ENCODE data around the gene ATG4A. TPM values are rescaled to one million over a fixed set of nuclear protein-coding genes. Genes with fewer than 3 reads are reported as not detected.
A peak's percentile ranks its signal among the peaks of the same experiment; 100 is the strongest.

ATG4A gene
- total RNA-seq, 2 experiments from 2014 or later, result 6.5 to 9.2 TPM

DNA sequence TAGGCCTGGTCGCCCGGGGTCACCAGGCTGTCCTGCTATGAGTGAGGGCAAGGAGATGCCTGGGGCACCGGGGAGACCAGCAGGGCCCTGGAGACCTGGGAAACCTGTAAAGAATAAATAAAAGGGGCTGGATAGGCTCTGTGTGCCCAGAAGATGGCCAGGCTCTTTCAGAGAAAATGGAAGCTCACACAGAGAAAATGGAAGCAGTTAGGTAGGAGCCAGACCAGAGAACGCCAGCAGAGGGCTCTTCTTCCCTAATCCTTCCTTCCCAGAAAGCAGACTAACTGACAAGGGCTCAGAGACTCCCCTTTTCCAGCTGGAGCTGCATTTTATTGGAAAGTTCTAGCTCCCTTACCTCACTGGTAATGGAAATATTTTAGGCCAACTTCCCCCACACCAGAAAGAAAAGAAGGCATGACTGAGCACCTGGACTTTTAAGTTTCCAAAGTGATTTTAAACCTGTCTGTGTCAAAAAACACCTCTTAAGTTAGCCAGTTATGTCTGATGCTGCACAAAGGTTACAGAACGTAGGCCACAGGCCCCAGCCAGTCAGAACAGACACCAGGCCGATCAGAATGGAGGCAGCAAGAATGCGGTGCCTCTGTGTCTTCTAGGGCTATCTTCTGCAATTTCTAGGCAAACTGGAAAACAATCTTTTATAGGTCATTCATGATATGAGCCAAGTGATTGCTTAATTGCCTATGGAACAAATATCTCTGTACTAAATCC lies 74.0 kb downstream of the ATG4A start:
- ATAC-seq (no peak), DNase-seq (no peak)
- POLR2A ChIA-PET, result no interaction called here
- H3K27me3 Mint-ChIP-seq, result no peaks in the 10 kb centered on the region
- no peak overlapping the region for H3K4me3 Mint-ChIP-seq
- no peak overlapping the region for H3K27ac Mint-ChIP-seq
- no peak for TF ChIP-seq CTCF (IDR thresholded peaks at IDR 0.05)
- H3K36me3 Mint-ChIP-seq (ENCODE audit: low read depth), result no peaks in the 10 kb centered on the region
- H3K4me1 Mint-ChIP-seq (ENCODE audit: low read depth), result no peaks in the 10 kb centered on the region
- intact Hi-C loops (cut with micrococcal nuclease), result no loop called here
- CTCF ChIA-PET, result no interaction called here
- no peaks in the 10 kb centered on the region for H3K9me3 Mint-ChIP-seq

DNA sequence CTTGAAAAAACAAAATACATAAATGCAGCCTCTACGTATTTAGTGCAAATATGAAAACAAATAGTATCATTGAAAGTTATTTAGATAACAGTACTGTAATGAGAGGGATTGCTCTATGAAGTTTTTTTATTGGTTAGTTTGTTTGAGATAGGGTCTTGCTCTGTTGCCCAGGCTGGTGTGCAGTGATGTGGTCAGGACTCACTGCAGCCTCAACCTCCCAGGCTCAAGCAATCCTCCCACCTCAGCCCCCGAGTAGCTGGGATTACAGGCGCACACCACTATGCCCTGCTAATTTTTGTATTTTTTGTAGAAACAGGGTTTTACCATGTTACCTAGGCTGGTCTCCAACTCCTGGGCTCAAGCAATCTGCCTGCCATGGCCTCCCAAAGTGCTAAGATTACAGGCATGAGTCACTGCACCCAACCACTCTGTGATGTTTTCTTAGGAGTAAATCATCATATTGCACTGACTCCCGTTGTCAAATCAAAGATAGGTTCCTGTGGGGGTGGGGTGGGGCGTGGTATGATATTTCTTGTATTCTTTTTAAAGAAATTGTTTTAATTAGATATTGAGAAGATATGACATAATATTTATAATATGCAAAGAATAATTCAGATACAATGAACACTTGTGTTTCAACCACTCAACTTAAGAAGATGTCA lies 75.8 kb downstream of the ATG4A start:
- no peaks in the 10 kb centered on the region for H3K27me3 Mint-ChIP-seq
- H3K4me3 Mint-ChIP-seq, result no peak overlapping the region
- ATAC-seq (no peak), DNase-seq (peak; percentile 9)
- no peaks in the 10 kb centered on the region for H3K9me3 Mint-ChIP-seq
- intact Hi-C loops (cut with micrococcal nuclease), result no loop called here
- no peaks in the 10 kb centered on the region for H3K36me3 Mint-ChIP-seq (ENCODE audit: low read depth)
- TF ChIP-seq CTCF (IDR thresholded peaks at IDR 0.05), result no peak
- H3K4me1 Mint-ChIP-seq (ENCODE audit: low read depth), result no peaks in the 10 kb centered on the region
- ChIA-PET POLR2A (no interaction called here), CTCF (no interaction called here)
- no peak overlapping the region for H3K27ac Mint-ChIP-seq

GRCh38 chrX:108168961-108169740 lies 77.6 kb downstream of the ATG4A start:
- H3K9me3 Mint-ChIP-seq, result no peaks in the 10 kb centered on the region
- H3K27me3 Mint-ChIP-seq, result no peaks in the 10 kb centered on the region
- no peak for DNase-seq
- no peak overlapping the region for H3K4me3 Mint-ChIP-seq
- ATAC-seq, result no peak
- H3K27ac Mint-ChIP-seq, result no peak overlapping the region
- intact Hi-C loops (cut with micrococcal nuclease), result no loop called here
- ChIA-PET POLR2A (no interaction called here), CTCF (no interaction called here)
- no peak for TF ChIP-seq CTCF (IDR thresholded peaks at IDR 0.05)
- no peaks in the 10 kb centered on the region for H3K4me1 Mint-ChIP-seq (ENCODE audit: low read depth)
- no peaks in the 10 kb centered on the region for H3K36me3 Mint-ChIP-seq (ENCODE audit: low read depth)

GRCh38 chrX:108169768-108170167 lies 78.2 kb downstream of the ATG4A start:
- H3K27me3 Mint-ChIP-seq, result no peaks in the 10 kb centered on the region
- no peak overlapping the region for H3K4me3 Mint-ChIP-seq
- intact Hi-C loops (cut with micrococcal nuclease), result loop anchor here (5.0 kb wide), 1 partner anchor 53 kb away; no protein-coding TSS in a partner anchor
- no peak for TF ChIP-seq CTCF (IDR thresholded peaks at IDR 0.05)
- H3K27ac Mint-ChIP-seq, result no peak overlapping the region
- CTCF ChIA-PET, result no interaction called here
- POLR2A ChIA-PET, result interaction anchor here (0.5 kb wide), 1 partner anchor 442 kb away, joined by 3 read pairs; no protein-coding TSS in a partner anchor
- no peaks in the 10 kb centered on the region for H3K36me3 Mint-ChIP-seq (ENCODE audit: low read depth)
- no peak for DNase-seq
- no peaks in the 10 kb centered on the region for H3K9me3 Mint-ChIP-seq
- ATAC-seq, result no peak
- no peaks in the 10 kb centered on the region for H3K4me1 Mint-ChIP-seq (ENCODE audit: low read depth)

DNA sequence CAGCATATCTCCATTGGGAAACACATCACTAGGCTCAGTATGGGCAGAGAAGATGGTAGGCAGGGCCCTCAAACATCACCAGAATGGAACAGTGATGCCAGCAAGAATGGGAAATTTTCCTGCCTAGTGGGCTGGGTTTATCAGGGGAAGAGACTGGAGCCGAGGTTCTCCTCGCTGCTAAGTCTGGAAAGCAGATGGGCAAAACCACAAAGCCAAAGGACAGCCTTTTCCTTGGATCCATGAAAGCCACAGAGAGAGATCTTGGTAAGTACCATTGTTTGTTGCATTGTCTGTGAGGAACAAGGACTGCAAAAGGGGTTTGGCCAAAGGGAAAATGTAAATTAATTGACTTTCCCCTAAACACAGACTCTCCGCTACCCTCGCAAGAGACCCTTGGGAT lies 80.1 kb downstream of the ATG4A start:
- H3K27me3 Mint-ChIP-seq, result no peaks in the 10 kb centered on the region
- CTCF ChIA-PET, result no interaction called here
- H3K36me3 Mint-ChIP-seq (ENCODE audit: low read depth), result no peaks in the 10 kb centered on the region
- intact Hi-C loops (cut with micrococcal nuclease), result loop anchor here (5.0 kb wide), 1 partner anchor 51 kb away; no protein-coding TSS in a partner anchor
- H3K4me3 Mint-ChIP-seq, result no peak overlapping the region
- no peaks in the 10 kb centered on the region for H3K9me3 Mint-ChIP-seq
- H3K27ac Mint-ChIP-seq, result no peak overlapping the region
- POLR2A ChIA-PET, result no interaction called here
- TF ChIP-seq CTCF (IDR thresholded peaks at IDR 0.05), result no peak
- ATAC-seq (no peak), DNase-seq (no peak)
- H3K4me1 Mint-ChIP-seq (ENCODE audit: low read depth), result no peaks in the 10 kb centered on the region

All from activated CD8-positive, alpha-beta T cell treated with anti-CD3 and anti-CD28 coated beads for 36 hours (primary cell).